Right lobe of liver (tissue), 6 donors: ENCODE results near the gene ATG101. TPM values are rescaled to one million over a fixed set of nuclear protein-coding genes. Genes with fewer than 3 reads are reported as not detected.

Experiments
- ATAC-seq, 4 donors: fragments of 200-7000 bp; cut with Tn5 transposase; one replicate each; pipeline ENCODE4 v1.9.1; 2020; ENCODE audit warnings: mild to moderate bottlenecking in 4 of 4, moderate library complexity in 4 of 4
- DNase-seq, 3 donors: peaks; one replicate each; pipeline ENCODE4 v3.0.0-alpha.2; 2020
- H3K27ac ChIP-seq, 3 donors: fragments of 200-600 bp; one replicate each; pipeline ENCODE4 v1.8.0; 2022
- H3K27me3 ChIP-seq, 2 donors: fragments of 200-600 bp; one replicate each; pipeline ENCODE4 v1.8.0; 2022
- H3K36me3 ChIP-seq, 4 donors: fragments of 200-600 bp; sonication (generic) in 1 of 4; one replicate each; pipeline versions ENCODE4 v1.5.1 to v1.8.0; 2017 to 2022; ENCODE audit warnings: control low read depth in 1 of 4
- H3K4me1 ChIP-seq, 4 donors: fragments of 200-600 bp; sonication (generic) in 1 of 4; one replicate each; pipeline versions ENCODE4 v1.5.1 to v1.8.0; 2017 to 2022; ENCODE audit warnings: control low read depth in 1 of 4
- H3K4me3 ChIP-seq, 3 donors: fragments of 200-600 bp; one replicate each; pipeline ENCODE4 v1.8.0; 2022
- H3K9me3 ChIP-seq, 4 donors: fragments of 200-600 bp; sonication (generic) in 1 of 4; one replicate each; pipeline versions ENCODE4 v1.5.1 to v1.8.0; 2017 to 2022; ENCODE audit warnings: control low read depth in 1 of 4
- POLR2A ChIP-seq: fragments of 450-650 bp; IDR thresholded peaks from one replicate; pipeline ENCODE4 v1.6.1; 2017; ENCODE audit warnings: antibody characterized with exemption, mild to moderate bottlenecking
- WGBS: methylation state at CpG from one replicate; pipeline ENCODE4 v1.1.6; 2018; ENCODE audit warnings: low coverage, low lambda C conversion rate; ENCODE audit not compliant: insufficient coverage; ENCODE audit errors: missing lambda C conversion rate; 5-methylcytosine and 5-hydroxymethylcytosine counted together
- intact Hi-C, 2 donors: fragments of 100-400 bp; cut with DNase I; formaldehyde crosslinking; loops; one replicate each; pipeline versions ENCODE4 v1.11.2 to v1.14.1; 2022
- total RNA-seq, 6 experiments: library from RNA; depleted of rRNA in 2 of 6; stranded (reverse); fragments of >200 nt in 2 of 6; fragmentation: NEBNext Ultra II Directional in 3 of 6; extraction: Animal tissue kit (Norgen Biotek cat#: 25700) in 3 of 6; gene quantifications; one replicate each; pipeline versions ENCODE4 v1.1.0 to v1.2.4, GENCODE V29; 2016 to 2023
- TF ChIP-seq, protein P1 (sequence below), 4 donors: fragments of 200-600 bp in 3 of 4; fragments of 450-650 bp in 1 of 4; IDR thresholded peaks; one replicate each; pipeline versions ENCODE4 v1.5.1 to v1.8.0; 2016 to 2022; ENCODE audit warnings: antibody characterized with exemption in 4 of 4, mild to moderate bottlenecking in 2 of 4
- donor health status: DM: no; HTN: yes; CAD: no.
- donor health status: DM: no; HTN: no; CAD: no.
- donor health status: DM: no; HTN: no; CAD: no.
- donor health status: DM: no; HTN: yes; CAD: no.
- donor health status: DM: no; HTN: yes; CAD: no.

The ATG101 gene
- total RNA-seq, 6 experiments from 2014 or later: 17.4 to 29.7 (median 21.0) TPM

GRCh38 chr12:52086944-52087835 is 17.4 kb downstream of the ATG101 start:
- intact Hi-C loops: no loop called here
- no peak for ATAC-seq

DNA sequence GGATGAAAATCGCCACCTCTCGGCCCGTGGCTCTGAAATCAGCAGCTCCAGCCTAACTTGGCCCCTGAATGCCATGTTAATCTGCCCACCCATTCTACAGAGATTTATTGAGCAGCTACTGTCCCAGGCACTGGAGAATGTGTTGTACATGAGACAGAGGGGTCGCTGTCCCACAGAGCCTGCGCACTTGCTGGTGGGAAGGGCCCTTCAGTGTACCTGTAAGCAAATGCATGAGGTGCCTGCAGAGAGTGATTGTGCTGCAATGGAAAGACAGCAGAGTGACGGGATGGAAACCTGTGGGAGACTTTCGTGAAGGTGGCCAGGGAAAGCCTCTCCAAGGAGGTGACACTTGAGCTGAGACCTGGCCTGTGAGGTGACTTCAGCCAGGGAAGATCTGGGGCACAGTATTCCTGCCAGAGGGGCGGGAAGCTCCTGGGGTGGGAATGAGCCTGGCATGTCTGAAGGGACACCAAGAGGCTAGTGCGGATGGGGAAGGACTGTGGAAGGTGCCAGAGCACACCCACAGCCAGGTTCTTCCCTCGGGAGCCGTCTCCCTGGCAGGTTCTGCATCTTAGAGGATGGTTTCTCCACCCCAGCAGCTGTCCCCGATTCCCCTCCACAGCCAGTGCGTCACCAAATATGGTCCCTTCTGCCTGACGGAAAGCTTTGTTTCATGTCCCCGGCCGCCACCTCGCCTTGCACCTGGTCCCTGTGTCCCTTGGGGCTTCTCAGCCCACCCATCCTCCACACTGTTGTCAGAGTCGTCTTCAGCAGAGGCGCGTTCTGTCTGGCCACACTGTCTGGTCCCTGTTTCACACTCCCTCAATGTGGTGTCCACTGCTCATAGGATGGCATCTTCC is 18.4 kb downstream of the ATG101 start:
- Histone ChIP-seq H3K4me1 (peaks cover 0 to 11% (median 4%) of the 10 kb centered on the region in 4 donors), H3K4me3 (no peak overlapping the region), H3K36me3 (no peaks in the 10 kb centered on the region), H3K27me3 (no peaks in the 10 kb centered on the region), H3K9me3 (no peaks in the 10 kb centered on the region), H3K27ac (no peak overlapping the region)
- WGBS: 81% methylated on average over 10 of the region's 20 CpGs
- TF ChIP-seq POLR2A: no peak
- DNase-seq (no peak), ATAC-seq (no peak)
- intact Hi-C loops: no loop called here

More at GRCh38 chr12:52086944-52087835, 17.4 kb downstream of the ATG101 start:
- H3K36me3 ChIP-seq: no peaks in the 10 kb centered on the region
- TF ChIP-seq, protein P1, sequence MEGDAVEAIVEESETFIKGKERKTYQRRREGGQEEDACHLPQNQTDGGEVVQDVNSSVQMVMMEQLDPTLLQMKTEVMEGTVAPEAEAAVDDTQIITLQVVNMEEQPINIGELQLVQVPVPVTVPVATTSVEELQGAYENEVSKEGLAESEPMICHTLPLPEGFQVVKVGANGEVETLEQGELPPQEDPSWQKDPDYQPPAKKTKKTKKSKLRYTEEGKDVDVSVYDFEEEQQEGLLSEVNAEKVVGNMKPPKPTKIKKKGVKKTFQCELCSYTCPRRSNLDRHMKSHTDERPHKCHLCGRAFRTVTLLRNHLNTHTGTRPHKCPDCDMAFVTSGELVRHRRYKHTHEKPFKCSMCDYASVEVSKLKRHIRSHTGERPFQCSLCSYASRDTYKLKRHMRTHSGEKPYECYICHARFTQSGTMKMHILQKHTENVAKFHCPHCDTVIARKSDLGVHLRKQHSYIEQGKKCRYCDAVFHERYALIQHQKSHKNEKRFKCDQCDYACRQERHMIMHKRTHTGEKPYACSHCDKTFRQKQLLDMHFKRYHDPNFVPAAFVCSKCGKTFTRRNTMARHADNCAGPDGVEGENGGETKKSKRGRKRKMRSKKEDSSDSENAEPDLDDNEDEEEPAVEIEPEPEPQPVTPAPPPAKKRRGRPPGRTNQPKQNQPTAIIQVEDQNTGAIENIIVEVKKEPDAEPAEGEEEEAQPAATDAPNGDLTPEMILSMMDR (IDR thresholded peaks at IDR 0.05): no peak
- TF ChIP-seq POLR2A: no peak
- no peaks in the 10 kb centered on the region for H3K27me3 ChIP-seq
- no peak overlapping the region for H3K4me3 ChIP-seq
- DNase-seq: no peak
- peaks cover 0 to 11% (median 3%) of the 10 kb centered on the region in 4 donors for H3K4me1 ChIP-seq
- H3K27ac ChIP-seq: no peak overlapping the region
- 79% methylated on average over 14 of the region's 22 CpGs for WGBS
- H3K9me3 ChIP-seq: no peaks in the 10 kb centered on the region

DNA sequence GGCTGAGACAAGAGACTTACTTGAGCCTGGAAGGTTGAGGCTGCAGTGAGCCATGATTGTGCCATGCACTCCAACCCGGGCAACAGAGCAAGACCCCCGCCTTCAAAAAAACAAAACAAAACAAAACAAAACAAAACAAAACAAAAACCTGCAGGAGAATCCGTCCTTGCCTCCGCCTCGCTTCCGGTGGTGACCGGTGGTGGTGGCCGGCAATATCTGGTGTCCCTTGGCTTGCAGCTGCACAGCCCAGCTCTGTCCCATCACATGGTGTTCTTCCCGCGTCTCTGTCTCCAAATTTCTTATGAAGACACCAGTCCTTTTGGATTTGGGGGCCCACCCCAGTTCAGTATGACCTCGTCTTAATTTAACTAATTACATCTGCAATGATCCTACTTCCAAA is 19.7 kb downstream of the ATG101 start:
- intact Hi-C loops: no loop called here

DNA sequence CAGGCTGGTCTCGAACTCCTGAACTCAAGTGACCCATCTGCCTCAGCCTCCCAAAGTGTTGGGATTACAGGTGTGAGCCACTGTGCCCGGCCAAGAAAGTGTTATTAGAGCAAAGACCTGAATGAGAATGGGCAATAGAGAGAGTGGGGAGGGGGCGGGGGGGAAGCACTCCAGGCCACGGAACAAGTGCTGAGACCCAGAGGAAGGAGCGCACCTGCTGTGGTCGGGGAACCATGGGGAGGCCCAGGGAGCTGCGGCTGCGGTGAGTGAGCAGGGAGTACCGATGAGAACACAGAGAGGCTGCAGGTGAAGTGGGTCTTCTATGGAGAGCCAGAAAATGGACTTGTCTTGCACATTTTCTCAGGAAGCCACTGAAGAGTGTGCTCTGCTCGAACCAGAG is 20.5 kb downstream of the ATG101 start:
- Histone ChIP-seq H3K4me1 (peaks cover 0 to 20% (median 7%) of the 10 kb centered on the region in 4 donors), H3K27me3 (no peaks in the 10 kb centered on the region), H3K36me3 (no peaks in the 10 kb centered on the region), H3K4me3 (no peak overlapping the region), H3K9me3 (no peaks in the 10 kb centered on the region), H3K27ac (no peak overlapping the region)
- ATAC-seq (no peak), DNase-seq (no peak)
- intact Hi-C loops: no loop called here
- TF ChIP-seq POLR2A: no peak
- TF ChIP-seq, protein P1 (IDR thresholded peaks at IDR 0.05): no peak
- WGBS: 74% methylated on average over 3 of the region's 10 CpGs

More for the DNA sequence above, 19.7 kb downstream of the ATG101 start:
- Histone ChIP-seq H3K36me3 (no peaks in the 10 kb centered on the region), H3K9me3 (no peaks in the 10 kb centered on the region), H3K4me3 (no peak overlapping the region), H3K4me1 (peaks cover 0 to 20% (median 6%) of the 10 kb centered on the region in 4 donors), H3K27me3 (no peaks in the 10 kb centered on the region), H3K27ac (no peak overlapping the region)
- TF ChIP-seq, protein P1 (IDR thresholded peaks at IDR 0.05): no peak
- WGBS: 81% methylated on average over 6 of the region's 11 CpGs
- ATAC-seq (no peak), DNase-seq (no peak)
